SK-N-SH treated with all-trans-retinoic acid at 6 μM for 48 hours (cell line): ENCODE results near the gene DCLK1.

Source experiments
- ISL1 ChIP-seq: fragments of 250-450 bp; sonication (Bioruptor Pico); IDR thresholded peaks from 2 replicates; pipeline ENCODE4 v2.1.2; 2022; ENCODE audit warnings: mild to moderate bottlenecking, moderate library complexity
- OSR1 ChIP-seq: fragments of 250-450 bp; sonication (Bioruptor Pico); IDR thresholded peaks from 2 replicates; pipeline ENCODE4 v1.8.0; 2022; ENCODE audit warnings: moderate library complexity, mild to moderate bottlenecking, inconsistent platforms
- RARB ChIP-seq: fragments of 250-450 bp; sonication (Bioruptor Pico); IDR thresholded peaks from 2 replicates; pipeline ENCODE4 v1.8.0; 2021; ENCODE audit warnings: mild to moderate bottlenecking, moderate library complexity
- ZC3H10 ChIP-seq: fragments of 250-450 bp; sonication (Bioruptor Pico); IDR thresholded peaks from 2 replicates; pipeline ENCODE4 v1.5.1; 2021; ENCODE audit warnings: mild to moderate bottlenecking, moderate library complexity
- ZFP3 ChIP-seq: fragments of 250-450 bp; sonication (Bioruptor Pico); IDR thresholded peaks from 2 replicates; pipeline ENCODE4 v1.5.0; 2020; ENCODE audit warnings: mild to moderate bottlenecking, moderate library complexity
- ZNF565 ChIP-seq: fragments of 450-650 bp; formaldehyde crosslinking; conservative IDR thresholded peaks from 2 replicates; pipeline ENCODE4 v1.5.0; 2020; ENCODE audit warnings: low read depth, mild to moderate bottlenecking, moderate library complexity
- ZNF70 ChIP-seq: fragments of 450-650 bp; formaldehyde crosslinking; IDR thresholded peaks from 2 replicates; pipeline ENCODE4 v1.5.0; 2020; ENCODE audit warnings: mild to moderate bottlenecking, moderate library complexity
- ZNF8 ChIP-seq: fragments of 450-650 bp; formaldehyde crosslinking; IDR thresholded peaks from 2 replicates; pipeline ENCODE4 v1.5.0; 2020; ENCODE audit warnings: mild to moderate bottlenecking, moderate library complexity
- TF ChIP-seq, protein P1 (sequence below): fragments of 250-450 bp; sonication (Bioruptor Pico); IDR thresholded peaks from 2 replicates; pipeline ENCODE4 v1.5.0; 2020; ENCODE audit warnings: mild to moderate bottlenecking, moderate library complexity
- TF ChIP-seq, protein P2 (sequence below): fragments of 250-450 bp; sonication (Bioruptor Pico); IDR thresholded peaks from 2 replicates; pipeline ENCODE4 v1.8.0; 2020; ENCODE audit warnings: mild to moderate bottlenecking, moderate library complexity, borderline replicate concordance
- TF ChIP-seq, protein P3 (sequence below): fragments of 250-450 bp; sonication (Bioruptor Pico); IDR thresholded peaks from 2 replicates; pipeline ENCODE4 v1.5.1; 2021; ENCODE audit warnings: mild to moderate bottlenecking, moderate library complexity
- TF ChIP-seq, protein P4 (sequence below): fragments of 250-450 bp; sonication (Bioruptor Pico); IDR thresholded peaks from 2 replicates; pipeline ENCODE4 v1.8.0; 2021; ENCODE audit warnings: low read depth, mild to moderate bottlenecking, moderate library complexity, borderline replicate concordance
- TF ChIP-seq, protein P5 (sequence below): fragments of 250-450 bp; sonication (Bioruptor Pico); IDR thresholded peaks from 2 replicates; pipeline ENCODE4 v1.5.1; 2020; ENCODE audit warnings: low read depth, mild to moderate bottlenecking, moderate library complexity

DNA sequence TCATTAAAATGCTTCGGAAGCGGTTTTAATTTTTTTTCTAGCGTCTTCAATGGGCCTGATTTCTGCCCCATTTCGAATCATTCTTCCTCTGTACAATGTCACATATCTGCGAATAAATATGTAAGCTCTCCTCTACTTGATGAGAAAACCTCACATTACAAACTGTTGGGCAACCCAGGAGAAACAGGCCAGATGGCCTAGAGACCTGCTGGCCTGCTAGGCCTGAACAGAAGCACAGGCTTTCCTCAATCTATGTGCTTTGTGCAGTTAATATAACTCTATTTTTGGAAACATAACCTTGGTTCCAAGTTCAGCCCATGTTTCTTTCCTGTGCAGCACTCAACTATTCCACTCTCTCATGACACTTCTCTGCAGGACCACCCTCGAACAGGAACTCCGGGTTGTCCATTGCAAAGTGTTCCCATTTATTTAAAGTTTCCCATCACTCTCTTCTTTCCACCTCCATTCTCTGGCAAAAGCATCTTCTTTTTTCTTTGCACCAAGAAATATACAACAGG is 42.0 kb downstream of the DCLK1 start:
- TF ChIP-seq, protein P1, sequence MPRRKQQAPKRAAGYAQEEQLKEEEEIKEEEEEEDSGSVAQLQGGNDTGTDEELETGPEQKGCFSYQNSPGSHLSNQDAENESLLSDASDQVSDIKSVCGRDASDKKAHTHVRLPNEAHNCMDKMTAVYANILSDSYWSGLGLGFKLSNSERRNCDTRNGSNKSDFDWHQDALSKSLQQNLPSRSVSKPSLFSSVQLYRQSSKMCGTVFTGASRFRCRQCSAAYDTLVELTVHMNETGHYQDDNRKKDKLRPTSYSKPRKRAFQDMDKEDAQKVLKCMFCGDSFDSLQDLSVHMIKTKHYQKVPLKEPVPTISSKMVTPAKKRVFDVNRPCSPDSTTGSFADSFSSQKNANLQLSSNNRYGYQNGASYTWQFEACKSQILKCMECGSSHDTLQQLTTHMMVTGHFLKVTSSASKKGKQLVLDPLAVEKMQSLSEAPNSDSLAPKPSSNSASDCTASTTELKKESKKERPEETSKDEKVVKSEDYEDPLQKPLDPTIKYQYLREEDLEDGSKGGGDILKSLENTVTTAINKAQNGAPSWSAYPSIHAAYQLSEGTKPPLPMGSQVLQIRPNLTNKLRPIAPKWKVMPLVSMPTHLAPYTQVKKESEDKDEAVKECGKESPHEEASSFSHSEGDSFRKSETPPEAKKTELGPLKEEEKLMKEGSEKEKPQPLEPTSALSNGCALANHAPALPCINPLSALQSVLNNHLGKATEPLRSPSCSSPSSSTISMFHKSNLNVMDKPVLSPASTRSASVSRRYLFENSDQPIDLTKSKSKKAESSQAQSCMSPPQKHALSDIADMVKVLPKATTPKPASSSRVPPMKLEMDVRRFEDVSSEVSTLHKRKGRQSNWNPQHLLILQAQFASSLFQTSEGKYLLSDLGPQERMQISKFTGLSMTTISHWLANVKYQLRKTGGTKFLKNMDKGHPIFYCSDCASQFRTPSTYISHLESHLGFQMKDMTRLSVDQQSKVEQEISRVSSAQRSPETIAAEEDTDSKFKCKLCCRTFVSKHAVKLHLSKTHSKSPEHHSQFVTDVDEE (CRISPR knock-in tag) = no peak
- TF ChIP-seq RARB (CRISPR knock-in tag) (no peak), ISL1 (CRISPR knock-in tag) (no peak), ZC3H10 (no peak), ZFP3 (CRISPR knock-in tag) (no peak), ZNF8 (no peak), OSR1 (CRISPR knock-in tag) (no peak), ZNF565 (CRISPR knock-in tag) (no peak), ZNF70 (CRISPR knock-in tag) (no peak)
- TF ChIP-seq, protein P2, sequence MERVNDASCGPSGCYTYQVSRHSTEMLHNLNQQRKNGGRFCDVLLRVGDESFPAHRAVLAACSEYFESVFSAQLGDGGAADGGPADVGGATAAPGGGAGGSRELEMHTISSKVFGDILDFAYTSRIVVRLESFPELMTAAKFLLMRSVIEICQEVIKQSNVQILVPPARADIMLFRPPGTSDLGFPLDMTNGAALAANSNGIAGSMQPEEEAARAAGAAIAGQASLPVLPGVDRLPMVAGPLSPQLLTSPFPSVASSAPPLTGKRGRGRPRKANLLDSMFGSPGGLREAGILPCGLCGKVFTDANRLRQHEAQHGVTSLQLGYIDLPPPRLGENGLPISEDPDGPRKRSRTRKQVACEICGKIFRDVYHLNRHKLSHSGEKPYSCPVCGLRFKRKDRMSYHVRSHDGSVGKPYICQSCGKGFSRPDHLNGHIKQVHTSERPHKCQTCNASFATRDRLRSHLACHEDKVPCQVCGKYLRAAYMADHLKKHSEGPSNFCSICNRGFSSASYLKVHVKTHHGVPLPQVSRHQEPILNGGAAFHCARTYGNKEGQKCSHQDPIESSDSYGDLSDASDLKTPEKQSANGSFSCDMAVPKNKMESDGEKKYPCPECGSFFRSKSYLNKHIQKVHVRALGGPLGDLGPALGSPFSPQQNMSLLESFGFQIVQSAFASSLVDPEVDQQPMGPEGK (CRISPR knock-in tag) = no peak
- TF ChIP-seq, protein P3, sequence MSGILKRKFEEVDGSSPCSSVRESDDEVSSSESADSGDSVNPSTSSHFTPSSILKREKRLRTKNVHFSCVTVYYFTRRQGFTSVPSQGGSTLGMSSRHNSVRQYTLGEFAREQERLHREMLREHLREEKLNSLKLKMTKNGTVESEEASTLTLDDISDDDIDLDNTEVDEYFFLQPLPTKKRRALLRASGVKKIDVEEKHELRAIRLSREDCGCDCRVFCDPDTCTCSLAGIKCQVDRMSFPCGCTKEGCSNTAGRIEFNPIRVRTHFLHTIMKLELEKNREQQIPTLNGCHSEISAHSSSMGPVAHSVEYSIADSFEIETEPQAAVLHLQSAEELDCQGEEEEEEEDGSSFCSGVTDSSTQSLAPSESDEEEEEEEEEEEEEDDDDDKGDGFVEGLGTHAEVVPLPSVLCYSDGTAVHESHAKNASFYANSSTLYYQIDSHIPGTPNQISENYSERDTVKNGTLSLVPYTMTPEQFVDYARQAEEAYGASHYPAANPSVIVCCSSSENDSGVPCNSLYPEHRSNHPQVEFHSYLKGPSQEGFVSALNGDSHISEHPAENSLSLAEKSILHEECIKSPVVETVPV = no peak
- TF ChIP-seq, protein P4, sequence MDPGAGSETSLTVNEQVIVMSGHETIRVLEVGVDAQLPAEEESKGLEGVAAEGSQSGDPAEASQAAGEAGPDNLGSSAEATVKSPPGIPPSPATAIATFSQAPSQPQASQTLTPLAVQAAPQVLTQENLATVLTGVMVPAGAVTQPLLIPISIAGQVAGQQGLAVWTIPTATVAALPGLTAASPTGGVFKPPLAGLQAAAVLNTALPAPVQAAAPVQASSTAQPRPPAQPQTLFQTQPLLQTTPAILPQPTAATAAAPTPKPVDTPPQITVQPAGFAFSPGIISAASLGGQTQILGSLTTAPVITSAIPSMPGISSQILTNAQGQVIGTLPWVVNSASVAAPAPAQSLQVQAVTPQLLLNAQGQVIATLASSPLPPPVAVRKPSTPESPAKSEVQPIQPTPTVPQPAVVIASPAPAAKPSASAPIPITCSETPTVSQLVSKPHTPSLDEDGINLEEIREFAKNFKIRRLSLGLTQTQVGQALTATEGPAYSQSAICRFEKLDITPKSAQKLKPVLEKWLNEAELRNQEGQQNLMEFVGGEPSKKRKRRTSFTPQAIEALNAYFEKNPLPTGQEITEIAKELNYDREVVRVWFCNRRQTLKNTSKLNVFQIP = no peak
- TF ChIP-seq, protein P5, sequence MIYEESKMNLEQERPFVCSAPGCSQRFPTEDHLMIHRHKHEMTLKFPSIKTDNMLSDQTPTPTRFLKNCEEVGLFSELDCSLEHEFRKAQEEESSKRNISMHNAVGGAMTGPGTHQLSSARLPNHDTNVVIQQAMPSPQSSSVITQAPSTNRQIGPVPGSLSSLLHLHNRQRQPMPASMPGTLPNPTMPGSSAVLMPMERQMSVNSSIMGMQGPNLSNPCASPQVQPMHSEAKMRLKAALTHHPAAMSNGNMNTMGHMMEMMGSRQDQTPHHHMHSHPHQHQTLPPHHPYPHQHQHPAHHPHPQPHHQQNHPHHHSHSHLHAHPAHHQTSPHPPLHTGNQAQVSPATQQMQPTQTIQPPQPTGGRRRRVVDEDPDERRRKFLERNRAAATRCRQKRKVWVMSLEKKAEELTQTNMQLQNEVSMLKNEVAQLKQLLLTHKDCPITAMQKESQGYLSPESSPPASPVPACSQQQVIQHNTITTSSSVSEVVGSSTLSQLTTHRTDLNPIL = no peak
